A172 (cell line): ENCODE data around the gene DIP2C. TPM values are rescaled to one million over a fixed set of nuclear protein-coding genes. Genes with fewer than 3 reads are reported as not detected.
"Not testable (repeated sequence)": the region's sequence is repeated elsewhere in the genome, so short reads cannot be mapped to it uniquely, and the experiment has no call there.

Experiments used
- DNase-seq: peaks from one replicate; pipeline ENCODE4 v3.0.0-alpha.2; 2015; ENCODE audit warnings: low spot score
- total RNA-seq: library from RNA; depleted of rRNA; stranded (reverse); fragments of >200 nt; shearing (Covaris generic); gene quantifications from 2 replicates; pipeline ENCODE4 v1.2.3, GENCODE V29; 2014

The DIP2C gene
- total RNA-seq, 1 experiment from 2014 or later = 12.8 TPM

- not testable (repeated sequence) for DNase-seq
Observed at GRCh38 chr10:700183-700582, 10.7 kb upstream of the DIP2C start.

DNA sequence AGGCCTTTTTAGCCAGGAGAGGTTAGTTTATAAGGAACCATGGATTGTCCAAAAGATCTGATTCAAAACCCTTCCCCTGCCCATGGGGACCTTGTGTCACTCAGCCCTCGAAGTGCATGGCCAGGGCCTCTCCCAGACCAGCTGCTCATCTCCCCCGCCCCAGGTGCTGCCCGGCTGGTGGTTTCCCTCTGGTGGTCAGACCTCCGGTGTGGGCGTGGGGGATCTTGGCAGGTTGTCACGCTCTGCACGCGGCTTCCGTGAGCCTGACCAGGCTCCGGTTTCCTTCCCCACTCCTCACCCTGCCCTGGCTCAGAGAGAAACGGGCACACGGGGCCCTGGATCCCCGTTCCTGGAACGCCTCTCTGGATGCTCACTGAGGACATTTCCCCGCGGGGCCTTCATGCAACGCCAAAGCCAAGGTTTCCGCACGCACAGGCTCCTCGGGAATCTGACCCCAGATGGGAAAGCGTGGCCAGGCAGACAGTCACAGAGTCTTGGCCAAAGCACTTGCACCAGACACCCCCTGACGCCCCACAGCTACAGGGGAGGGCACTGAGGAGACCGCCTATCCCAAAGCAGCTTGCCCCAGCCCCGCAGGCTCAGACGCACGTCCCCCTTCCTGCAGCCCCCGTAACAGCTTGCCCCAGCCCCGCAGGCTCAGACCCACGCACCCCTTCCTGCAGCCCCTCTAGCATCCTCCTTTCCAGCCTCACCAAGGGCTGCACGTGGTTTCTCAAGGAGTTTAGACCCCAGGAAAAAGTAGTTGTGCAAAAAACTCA lies 7.8 kb upstream of the DIP2C start:
- no peak for DNase-seq

GRCh38 chr10:695396-695795 lies 5.9 kb upstream of the DIP2C start:
- DNase-seq = no peak

GRCh38 chr10:693506-693905 lies 4.0 kb upstream of the DIP2C start:
- DNase-seq = peak; percentile 33

DNA sequence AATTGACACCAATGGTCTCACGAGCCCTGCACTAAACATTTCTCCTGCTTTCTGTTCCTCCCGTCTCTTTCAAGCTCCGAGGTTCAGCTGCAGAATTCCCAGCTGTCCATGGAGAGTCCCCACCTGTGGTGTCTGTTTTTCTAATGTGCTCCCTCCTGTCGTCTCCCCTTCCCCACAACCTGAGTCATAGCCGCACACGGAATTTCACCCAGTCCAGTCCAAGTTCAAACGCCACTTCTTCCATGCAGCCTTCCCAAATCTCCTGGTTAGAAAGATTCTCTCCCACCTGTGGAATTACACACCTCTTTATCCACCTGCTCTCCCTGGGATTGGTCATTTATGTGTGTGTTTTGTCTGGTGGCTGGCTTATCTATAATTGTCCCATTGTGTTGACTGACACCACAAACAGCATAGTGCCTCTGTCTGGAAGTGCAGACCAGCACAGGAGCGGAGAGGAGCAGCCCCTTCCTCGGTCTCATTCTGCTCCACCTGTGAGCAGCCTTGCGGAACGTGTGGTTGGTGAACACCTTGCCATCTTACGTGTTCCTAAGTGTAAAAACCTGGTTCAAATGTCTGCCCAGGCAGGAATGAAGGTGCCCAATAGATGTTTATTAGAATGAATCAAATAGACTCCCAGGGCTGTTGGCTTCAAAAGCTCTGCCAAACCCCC lies 3.3 kb upstream of the DIP2C start:
- DNase-seq = no peak

GRCh38 chr10:691216-691615 lies 1.7 kb upstream of the DIP2C start:
- DNase-seq = no peak

- no peak for DNase-seq
Observed at GRCh38 chr10:690372-691161, 1.1 kb upstream of the DIP2C start.

DNA sequence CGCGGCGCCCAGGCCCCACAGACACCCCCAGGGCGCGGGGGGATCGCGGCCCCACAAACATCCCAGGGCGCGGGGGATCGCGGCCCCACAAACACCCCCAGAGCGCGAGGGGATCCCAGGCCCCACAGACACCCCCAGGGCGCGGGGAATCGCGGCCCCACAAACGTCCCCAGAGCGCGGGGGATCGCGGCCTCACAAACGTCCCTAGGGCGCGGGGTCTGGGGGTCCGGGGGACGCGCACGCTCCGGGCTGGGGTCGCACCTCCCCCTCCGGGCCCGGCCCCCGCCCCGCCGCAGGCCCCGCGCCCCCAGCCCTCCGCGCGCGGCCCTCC lies 382 bp downstream of the DIP2C start:
- DNase-seq = no peak

DNA sequence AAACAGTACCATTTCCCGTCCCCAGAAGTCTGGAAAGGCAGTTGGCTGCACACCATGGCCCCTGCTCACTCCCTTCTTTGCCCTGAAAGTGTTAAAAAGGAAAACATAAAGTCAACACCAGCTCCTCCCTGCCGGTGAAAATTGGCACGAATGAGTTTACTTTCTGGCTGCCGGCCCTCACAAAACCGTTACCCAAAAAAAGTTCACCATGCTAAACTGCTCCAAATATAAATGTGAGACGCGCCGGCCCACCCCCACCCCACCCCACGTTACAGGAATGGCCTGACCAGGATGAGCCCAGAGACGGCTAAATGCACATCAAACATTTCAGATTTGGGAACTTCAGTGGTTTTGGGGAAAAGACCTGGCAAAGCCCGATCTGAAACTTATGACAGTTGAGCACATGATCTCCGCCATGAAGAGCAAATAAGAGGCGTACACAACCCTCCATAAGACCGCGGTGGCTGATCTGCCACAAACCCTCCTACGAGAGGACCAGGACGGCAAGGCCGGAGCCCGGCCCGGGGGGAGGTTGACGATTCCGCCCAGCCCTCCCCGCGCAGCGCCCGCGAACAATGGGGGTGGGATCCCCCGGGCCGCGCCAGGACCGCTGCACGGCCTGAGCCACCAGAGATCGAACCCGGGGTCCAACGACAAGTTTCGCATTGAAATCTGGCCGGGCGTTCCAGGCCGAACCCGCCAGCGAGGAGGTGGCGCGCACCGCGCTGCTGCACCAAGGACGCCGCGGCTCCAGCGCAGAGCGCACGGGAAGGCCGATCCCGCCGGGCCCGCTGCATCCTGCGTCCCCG lies 952 bp downstream of the DIP2C start:
- DNase-seq = peak; percentile 18

DNA sequence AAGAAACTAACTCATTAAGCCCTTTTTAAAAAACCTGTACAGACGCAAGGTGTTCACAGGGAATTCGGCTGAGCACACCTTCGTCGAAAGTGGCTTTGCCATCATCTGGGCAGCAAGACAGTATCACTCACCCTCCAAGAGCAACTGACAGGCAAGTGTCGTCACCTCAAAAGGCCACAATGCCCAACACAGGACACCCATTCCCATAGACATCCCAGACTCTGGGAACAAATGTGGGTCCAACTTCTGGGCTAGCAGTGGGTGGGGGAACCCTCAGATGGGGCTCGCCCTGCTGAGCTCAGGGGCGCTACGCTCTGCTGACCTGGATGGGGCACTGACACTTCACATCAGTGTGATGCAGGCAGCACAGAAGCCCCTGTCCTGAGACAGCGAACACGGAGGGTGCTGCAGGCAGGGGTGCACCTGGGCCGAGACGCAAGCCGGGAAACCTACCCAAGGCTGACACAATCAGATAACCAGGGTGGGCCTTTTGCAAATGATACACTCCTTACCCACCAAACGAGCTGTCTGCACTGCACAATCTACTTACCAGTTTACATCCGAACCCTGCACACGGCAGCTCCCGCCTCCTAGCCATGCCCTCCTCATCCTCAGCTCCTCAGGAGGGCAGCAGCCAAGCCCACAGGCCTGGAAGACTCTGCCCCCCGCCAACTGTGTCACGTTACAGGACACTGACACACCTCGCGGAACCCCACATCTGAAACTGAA lies 1.7 kb downstream of the DIP2C start:
- DNase-seq = no peak

DNA sequence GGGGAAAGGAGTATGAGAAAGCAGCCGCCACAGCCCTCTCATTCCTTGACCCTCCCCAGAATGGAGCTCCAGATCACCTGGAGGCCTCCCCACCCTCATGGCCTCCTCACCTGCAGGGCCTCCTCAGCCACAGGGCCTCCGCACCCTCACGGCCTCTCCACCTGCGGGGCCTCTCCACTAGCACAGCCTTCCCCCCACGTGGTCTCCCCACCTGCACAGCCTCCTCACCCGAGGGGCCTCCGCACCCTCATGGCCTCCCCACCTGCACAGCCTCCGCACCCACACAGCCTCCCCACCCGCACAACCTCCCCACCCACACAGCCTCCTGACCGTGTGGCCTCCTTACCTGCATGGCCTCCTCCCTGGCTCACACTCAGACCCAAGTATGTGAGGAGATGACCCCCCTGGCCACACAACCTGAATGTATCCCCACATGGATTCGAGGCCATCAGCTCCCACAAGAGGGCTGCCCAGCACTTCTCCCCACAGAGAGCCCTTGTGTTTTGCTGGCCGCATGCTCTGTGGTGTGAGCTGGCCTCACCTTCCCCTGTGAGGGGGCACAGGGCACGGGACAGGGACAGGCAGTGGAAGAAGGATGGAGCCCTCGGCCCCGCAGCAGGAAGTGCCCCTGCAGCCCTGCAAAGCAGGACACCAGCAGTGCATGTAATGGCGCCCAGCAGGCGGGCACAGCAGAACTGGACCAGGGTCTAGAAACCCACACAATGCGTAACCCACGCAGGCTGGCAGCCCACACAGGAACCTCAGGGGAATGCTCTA lies 3.1 kb downstream of the DIP2C start:
- no peak for DNase-seq

DNA sequence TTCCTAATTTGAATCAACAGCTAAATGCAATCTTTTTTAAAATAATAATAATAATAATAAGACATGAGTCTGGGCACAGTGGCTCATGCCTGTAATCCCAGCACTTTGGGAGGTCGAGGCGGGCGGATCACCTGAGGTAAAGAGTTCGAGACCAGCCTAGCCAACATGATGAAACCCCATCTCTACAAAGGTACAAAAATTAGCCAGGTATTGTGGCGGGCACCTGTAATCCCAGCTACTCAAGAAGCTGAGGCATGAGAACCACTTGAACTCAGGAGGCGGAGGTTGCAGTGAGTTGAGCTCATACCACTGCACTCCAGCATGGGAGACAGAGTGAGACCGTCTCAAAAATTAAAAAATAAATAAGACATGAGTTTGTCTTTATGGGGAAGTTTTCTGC lies 3.9 kb downstream of the DIP2C start:
- DNase-seq = no peak

DNA sequence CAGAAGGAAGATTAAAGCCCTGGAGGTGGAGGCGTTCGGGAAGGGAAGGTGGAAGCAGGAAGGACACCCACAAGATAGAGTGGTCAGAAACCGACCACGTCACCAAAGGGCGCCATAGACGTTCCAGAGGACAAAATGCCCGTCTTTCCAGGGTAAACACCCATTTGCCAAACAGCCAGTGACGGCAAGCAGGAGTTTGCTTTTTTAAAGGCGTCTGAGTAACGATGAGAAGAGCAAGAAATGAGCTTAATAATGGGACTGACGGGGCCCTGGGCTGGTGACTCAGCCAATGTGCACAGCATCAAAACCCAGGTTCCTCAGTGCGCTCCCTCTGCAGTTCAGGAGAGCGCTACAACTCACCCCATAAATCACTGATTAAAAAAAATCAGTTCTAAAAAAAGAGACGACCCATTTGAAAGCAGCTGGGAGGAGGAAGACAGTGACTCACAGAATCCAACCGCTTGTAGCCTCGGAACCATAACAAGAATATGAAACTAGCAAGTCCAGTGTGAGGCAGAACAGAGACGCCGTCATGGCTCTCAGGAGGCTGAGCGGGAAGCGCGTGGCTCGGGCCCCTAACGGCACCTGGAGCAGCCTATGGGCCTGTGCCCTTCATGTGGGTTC lies 5.9 kb downstream of the DIP2C start:
- peak; percentile 96 for DNase-seq

GRCh38 chr10:682931-683447 lies 6.5 kb downstream of the DIP2C start:
- no peak for DNase-seq

- DNase-seq = peak; percentile 40
Observed at GRCh38 chr10:681670-682318, 7.7 kb downstream of the DIP2C start.

GRCh38 chr10:680745-681144 lies 8.7 kb downstream of the DIP2C start:
- DNase-seq = no peak

- no peak for DNase-seq
Observed at GRCh38 chr10:680146-680545, 9.3 kb downstream of the DIP2C start.

- no peak for DNase-seq
Observed at GRCh38 chr10:679556-679955, 9.9 kb downstream of the DIP2C start.

DNA sequence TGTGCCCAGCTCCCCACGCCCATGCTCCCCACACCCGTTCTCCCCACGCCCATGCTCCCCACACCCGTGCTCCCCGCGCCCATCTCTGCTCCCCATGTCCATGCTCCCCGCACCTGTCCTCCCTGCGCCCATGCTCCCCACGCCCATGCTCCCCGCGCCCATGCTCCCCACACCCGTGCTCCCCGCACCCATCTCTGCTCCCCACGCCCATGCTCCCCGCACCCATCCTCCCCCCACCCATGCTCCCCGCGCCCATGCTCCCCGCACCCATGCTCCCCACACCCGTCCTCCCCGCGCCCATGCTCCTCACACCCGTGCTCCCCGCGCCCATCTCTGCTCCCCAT lies 10.8 kb downstream of the DIP2C start:
- DNase-seq = not testable (repeated sequence)
